K562 (cell line): Measurements from ENCODE around the gene CPLANE2. TPM values are rescaled to one million over a fixed set of nuclear protein-coding genes. Genes with fewer than 3 reads are reported as not detected.
A peak's percentile ranks its signal among the peaks of the same experiment; 100 is the strongest.

Source experiments
- CEBPB ChIP-seq: fragments of 450-650 bp; IDR thresholded peaks from 2 replicates; pipeline ENCODE4 v1.6.1; 2016; ENCODE audit warnings: missing genetic modification characterization, missing compliant biosample characterization
- CHD7 ChIP-seq: fragments of 200-600 bp; sonication (generic); IDR thresholded peaks from one replicate; pipeline ENCODE4 v1.6.1; 2012; ENCODE audit warnings: mild to moderate bottlenecking, low read depth, low read length, inconsistent platforms
- CREB1 ChIP-seq, 2 experiments: sonication (generic) in 1 of 2; formaldehyde crosslinking in 1 of 2; IDR thresholded peaks; 2 replicates each; pipeline versions ENCODE4 v1.6.1 to v1.8.0; 2012 to 2022; ENCODE audit warnings: inconsistent platforms in 1 of 2, mild to moderate bottlenecking in 1 of 2, missing genetic modification reagents in 1 of 2, moderate library complexity in 1 of 2
- CREBBP ChIP-seq: IDR thresholded peaks from one replicate; pipeline ENCODE4 v1.6.1; 2012; ENCODE audit warnings: low read depth, mild to moderate bottlenecking, control low read depth, inconsistent platforms, low read length
- HDAC3 ChIP-seq: fragments of 450-650 bp; IDR thresholded peaks from 2 replicates; pipeline ENCODE4 v1.6.1; 2018; ENCODE audit warnings: borderline replicate concordance, mild to moderate bottlenecking, moderate library complexity; ENCODE audit not compliant: partially characterized antibody
- JUN ChIP-seq, 2 experiments: sonication (generic) in 1 of 2; formaldehyde crosslinking in 1 of 2; IDR thresholded peaks; 2 replicates each; pipeline versions ENCODE4 v1.6.1 to v1.8.0; 2012 to 2022; ENCODE audit warnings: borderline replicate concordance in 2 of 2, mild to moderate bottlenecking in 2 of 2, improper control_type of control experiment in 1 of 2, low read depth in 1 of 2, low read length in 1 of 2, missing genetic modification reagents in 1 of 2
- MECOM ChIP-seq: fragments of 250-450 bp; sonication (Bioruptor Pico); IDR thresholded peaks from 2 replicates; pipeline ENCODE4 v1.8.0; 2022; ENCODE audit warnings: inconsistent platforms
- NR0B1 ChIP-seq: fragments of 450-650 bp; IDR thresholded peaks from one replicate; pipeline ENCODE4 v1.6.1; 2018; ENCODE audit warnings: mild to moderate bottlenecking, moderate library complexity; ENCODE audit not compliant: partially characterized antibody
- ZC3H11A ChIP-seq: IDR thresholded peaks from 2 replicates; pipeline ENCODE4 v1.6.1; 2012; ENCODE audit warnings: low read depth, low read length, improper control_type of control experiment
- ZFP30 ChIP-seq: fragments of 250-450 bp; sonication (Bioruptor Pico); IDR thresholded peaks from 2 replicates; pipeline ENCODE4 v1.8.0; 2022; ENCODE audit warnings: moderate library complexity, mild to moderate bottlenecking, inconsistent platforms, borderline replicate concordance
- ZNF197 ChIP-seq: fragments of 200-800 bp; sonication (Bioruptor generic); IDR thresholded peaks from 2 replicates; pipeline ENCODE4 v1.6.1; 2016; ENCODE audit warnings: low read depth, missing genetic modification characterization, missing compliant biosample characterization
- polyA plus RNA-seq, 8 experiments: library from polyadenylated mRNA; depleted of rRNA in 4 of 8; stranded (reverse) in 5 of 8; unstranded in 3 of 8; fragments of >200 nt; fragmentation: Nextera tagmentation in 2 of 8; fragmentation: Illumina TruSeq in 1 of 8; extraction: Ambion mirVana in 2 of 8; extraction: Trizol in 1 of 8; gene quantifications; 2 replicates each; pipeline versions ENCODE4 v1.2.1 to v1.2.3, GENCODE V29; 2011 to 2014; ENCODE audit warnings: inconsistent platforms in 1 of 8, missing spikeins in 1 of 8
- total RNA-seq, 7 experiments: library from RNA; depleted of rRNA in 6 of 7; stranded (reverse); fragments of >200 nt in 6 of 7; fragmentation: Illumina TruSeq in 2 of 7; extraction: Trizol in 2 of 7; gene quantifications; 2 replicates each; pipeline versions ENCODE4 v1.2.1 to v1.2.3, GENCODE V29; 2011 to 2021; ENCODE audit warnings: low replicate concordance in 1 of 7
- TF ChIP-seq, protein P1 (sequence below): fragments of 450-650 bp; IDR thresholded peaks from 2 replicates; pipeline ENCODE4 v1.6.1; 2016; ENCODE audit warnings: missing biosample characterization, missing genetic modification characterization

The CPLANE2 gene
- total and polyA plus RNA-seq, 9 of the 15 experiments (the other 6 are each of a cell fraction or from before 2014, with no cell fraction given) = 0.17 to 20.9 (median 8.1) TPM

GRCh38 chr1:16236511-16237342 lies at the start of gene CPLANE2 (continued):
- TF ChIP-seq CHD7 (no peak), ZFP30 (CRISPR knock-in tag) (no peak), CEBPB (tag) (no peak), ZC3H11A (no peak), ZNF197 (no peak), MECOM (CRISPR knock-in tag) (no peak), CREB1 (IDR thresholded peaks at IDR 0.05) (peak; percentile 89), CREB1 (CRISPR knock-in tag; IDR thresholded peaks at IDR 0.05) (peak; percentile 81), CREBBP (no peak), JUN (IDR thresholded peaks at IDR 0.05; ENCODE audit: borderline replicate concordance, low read depth, low read length) (no peak), JUN (CRISPR knock-in tag; IDR thresholded peaks at IDR 0.05; ENCODE audit: borderline replicate concordance) (no peak), HDAC3 (no peak), NR0B1 (no peak)
- TF ChIP-seq, protein P1, sequence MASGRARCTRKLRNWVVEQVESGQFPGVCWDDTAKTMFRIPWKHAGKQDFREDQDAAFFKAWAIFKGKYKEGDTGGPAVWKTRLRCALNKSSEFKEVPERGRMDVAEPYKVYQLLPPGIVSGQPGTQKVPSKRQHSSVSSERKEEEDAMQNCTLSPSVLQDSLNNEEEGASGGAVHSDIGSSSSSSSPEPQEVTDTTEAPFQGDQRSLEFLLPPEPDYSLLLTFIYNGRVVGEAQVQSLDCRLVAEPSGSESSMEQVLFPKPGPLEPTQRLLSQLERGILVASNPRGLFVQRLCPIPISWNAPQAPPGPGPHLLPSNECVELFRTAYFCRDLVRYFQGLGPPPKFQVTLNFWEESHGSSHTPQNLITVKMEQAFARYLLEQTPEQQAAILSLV = no peak
